VCaP (cell line): ENCODE measurements around the gene HELZ.

Experiments
- H3K27ac ChIP-seq: fragments of 450-650 bp; 2 replicates; pipeline ENCODE4 v1.5.1; 2017
- CTCF ChIP-seq: fragments of 450-650 bp; conservative IDR thresholded peaks from 2 replicates; pipeline ENCODE4 v1.5.1; 2017; ENCODE audit warnings: mild to moderate bottlenecking, moderate library complexity

The HELZ gene

GRCh38 chr17:67246653-67247415 is 1.8 kb upstream of the HELZ start:
- TF ChIP-seq CTCF, result no peak
- H3K27ac ChIP-seq, result no peak overlapping the region

GRCh38 chr17:67246403-67246652 is 1.3 kb upstream of the HELZ start:
- peak overlapping the region; percentile 91; the same call in 1 of the 2 replicates for H3K27ac ChIP-seq
- TF ChIP-seq CTCF, result no peak

GRCh38 chr17:67245694-67246402 is 852 bp upstream of the HELZ start:
- peak overlapping the region; percentile 91 for H3K27ac ChIP-seq
- TF ChIP-seq CTCF, result 0 out of 2 replicates have a peak, but pooled peaks have one; percentile 10

- peak overlapping the region; percentile 91 for H3K27ac ChIP-seq
- no peak for TF ChIP-seq CTCF
Observed at GRCh38 chr17:67244431-67245072, 444 bp downstream of the HELZ start.

- H3K27ac ChIP-seq, result no peak overlapping the region
- TF ChIP-seq CTCF, result no peak
Observed at GRCh38 chr17:67243284-67243683, 1.7 kb downstream of the HELZ start.

- TF ChIP-seq CTCF, result no peak
- H3K27ac ChIP-seq, result no peak overlapping the region
Observed at GRCh38 chr17:67241719-67242341, 3.2 kb downstream of the HELZ start.

- TF ChIP-seq CTCF, result no peak
- H3K27ac ChIP-seq, result no peak overlapping the region
Observed at GRCh38 chr17:67239597-67239996, 5.4 kb downstream of the HELZ start.
